D721Med (cell line): ENCODE measurements around the gene TEAD4.

Experiments
- DNase-seq: peaks from one replicate; pipeline ENCODE4 v3.0.0; 2011; ENCODE audit warnings: low spot score; ENCODE audit not compliant: insufficient read length
- FAIRE-seq: peaks from 2 replicates; lab custom pipeline; 2011; peaks lifted over from hg19 to GRCh38; lab: Jason Lieb, UNC
- CTCF ChIP-seq: IDR thresholded peaks from 2 replicates; pipeline ENCODE4 v1.5.1; 2012; ENCODE audit warnings: mild to moderate bottlenecking, control low read depth; ENCODE audit not compliant: insufficient read depth; ENCODE audit errors: missing control alignments

TEAD4 gene

DNA sequence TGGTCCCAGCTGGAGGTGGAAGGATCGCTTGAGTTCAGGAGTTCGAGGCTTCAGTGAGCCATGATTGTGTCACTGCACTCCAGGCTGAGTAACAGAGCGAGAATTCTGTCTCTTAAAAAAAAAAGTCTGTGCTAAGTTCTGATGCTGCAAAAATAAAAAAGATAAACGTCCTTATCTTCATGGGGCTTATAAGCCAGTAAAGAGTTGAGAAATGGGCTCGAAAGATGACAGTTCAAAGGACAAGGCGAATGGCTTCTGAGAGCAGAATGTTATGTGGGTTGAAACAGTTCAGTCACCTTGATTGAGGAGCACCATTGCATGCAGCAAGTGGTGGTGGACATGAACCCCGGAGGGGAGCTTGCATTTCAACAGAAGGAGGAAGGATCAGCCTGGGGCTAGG is 122.7 kb downstream of the TEAD4 start:
- DNase-seq (no peak), FAIRE-seq (no peak)
- TF ChIP-seq CTCF: no peak

DNA sequence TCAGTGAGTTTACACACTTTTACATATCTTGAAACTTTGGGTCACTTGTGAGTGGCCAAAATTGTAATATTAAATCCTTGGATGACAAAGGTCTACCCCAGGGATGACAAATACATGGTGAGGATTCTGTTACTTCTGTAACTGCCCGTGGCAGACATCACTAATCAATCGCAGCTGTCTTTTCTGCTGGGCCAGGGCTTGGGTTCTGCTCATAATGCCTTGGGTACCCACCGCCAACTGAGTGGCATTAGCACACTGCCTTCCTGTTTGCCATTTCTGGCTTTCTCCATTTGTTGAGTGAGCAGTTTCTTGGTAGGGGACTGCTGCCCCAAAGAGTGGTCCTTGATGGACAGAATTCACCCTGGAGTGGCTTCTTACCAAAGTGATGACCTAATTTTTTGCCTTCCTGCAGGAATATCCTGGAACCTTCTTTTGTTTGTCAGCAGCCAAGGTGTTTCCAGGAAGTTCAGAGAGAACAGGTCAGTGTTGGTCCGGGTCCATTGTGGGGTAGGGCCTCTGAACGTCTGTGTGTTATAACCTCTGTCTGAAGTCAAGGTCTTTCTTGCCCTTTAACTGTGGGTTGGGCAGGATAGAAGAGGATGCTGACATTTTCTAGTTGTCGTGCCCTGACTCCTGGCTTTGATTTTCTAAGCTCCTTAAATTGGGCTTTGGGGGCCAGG is 124.2 kb downstream of the TEAD4 start:
- no peak for TF ChIP-seq CTCF
- no peak for FAIRE-seq

GRCh38 chr12:3083921-3084347 is 124.7 kb downstream of the TEAD4 start:
- DNase-seq: no peak
- no peak for FAIRE-seq
- TF ChIP-seq CTCF: no peak

More for the DNA sequence above, 124.2 kb downstream of the TEAD4 start:
- no peak for DNase-seq

GRCh38 chr12:3084742-3085141 is 125.5 kb downstream of the TEAD4 start:
- FAIRE-seq (no peak), DNase-seq (no peak)
- no peak for TF ChIP-seq CTCF

- TF ChIP-seq CTCF: no peak
- DNase-seq (no peak), FAIRE-seq (no peak)
Measured at GRCh38 chr12:3085341-3086139, 126.3 kb downstream of the TEAD4 start.

- no peak for TF ChIP-seq CTCF
- no peak for FAIRE-seq
- no peak for DNase-seq
Measured at GRCh38 chr12:3086211-3086610, 127.0 kb downstream of the TEAD4 start.
